DMS153 treated with DMSO at 0.1 percent for 48 hours (cell line): ENCODE data around the gene PTMA.
"Not testable (repeated sequence)": the region's sequence is repeated elsewhere in the genome, so short reads cannot be mapped to it uniquely, and the experiment has no call there.

Experiments
- DNase-seq: peaks from one replicate; lab custom pipeline; 2025; ENCODE audit not compliant: unreplicated experiment; lab: John Stamatoyannopoulos, UW

PTMA gene

DNA sequence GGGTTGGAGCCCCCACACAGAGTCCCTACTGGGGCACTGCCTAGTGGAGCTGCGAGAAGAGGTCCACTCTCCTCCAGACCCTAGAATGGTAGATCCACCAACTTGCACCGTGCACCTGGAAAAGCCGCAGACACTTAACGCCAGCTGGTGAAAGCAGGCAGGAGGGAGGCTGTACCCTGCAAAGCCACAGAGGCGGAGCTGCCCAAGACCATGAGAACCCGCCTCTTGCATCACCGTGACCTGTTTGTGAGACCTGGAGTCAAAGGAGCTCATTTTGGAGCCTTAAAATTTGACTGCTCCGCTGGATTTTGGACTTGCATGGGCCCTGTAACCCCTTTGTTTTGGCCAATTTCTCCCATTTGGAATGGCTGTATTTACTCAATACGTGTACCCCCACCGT is 40.7 kb downstream of the PTMA start:
- not testable (repeated sequence) for DNase-seq

DNA sequence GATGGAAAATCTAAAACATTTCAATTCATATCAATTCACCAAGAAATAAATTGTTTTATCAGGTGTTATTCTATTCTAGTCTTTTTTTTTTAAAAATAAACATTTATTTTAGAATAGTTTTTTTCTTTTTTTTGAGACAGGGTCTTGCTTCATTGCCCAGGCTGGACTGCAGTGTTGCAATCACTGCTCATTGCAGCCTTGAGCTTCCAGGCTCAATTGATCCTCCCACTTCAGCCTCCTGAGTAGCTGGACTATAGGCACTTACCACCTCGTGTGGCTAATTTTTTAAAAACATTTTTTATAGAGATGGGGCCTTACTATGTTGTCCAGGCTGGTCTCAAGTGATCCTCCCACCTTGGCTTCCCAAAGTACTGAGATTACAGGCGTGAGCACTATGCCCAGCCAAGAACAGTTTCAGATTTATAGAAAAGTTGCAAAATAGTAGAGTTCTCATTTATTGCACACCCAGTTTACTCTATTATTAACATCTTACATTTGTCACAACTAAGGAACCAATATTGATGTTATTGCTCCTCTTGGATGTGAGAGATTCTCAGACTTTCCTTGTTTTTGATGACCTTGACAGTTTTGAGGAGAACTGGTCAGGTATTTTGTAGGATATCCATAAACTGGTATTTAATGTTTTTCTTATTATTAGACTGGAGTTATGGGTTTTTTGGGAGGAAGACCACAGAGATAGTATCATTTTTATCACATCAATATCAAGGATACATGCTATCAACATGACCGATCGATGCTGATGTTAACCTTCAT is 42.9 kb downstream of the PTMA start:
- no peak for DNase-seq

DNA sequence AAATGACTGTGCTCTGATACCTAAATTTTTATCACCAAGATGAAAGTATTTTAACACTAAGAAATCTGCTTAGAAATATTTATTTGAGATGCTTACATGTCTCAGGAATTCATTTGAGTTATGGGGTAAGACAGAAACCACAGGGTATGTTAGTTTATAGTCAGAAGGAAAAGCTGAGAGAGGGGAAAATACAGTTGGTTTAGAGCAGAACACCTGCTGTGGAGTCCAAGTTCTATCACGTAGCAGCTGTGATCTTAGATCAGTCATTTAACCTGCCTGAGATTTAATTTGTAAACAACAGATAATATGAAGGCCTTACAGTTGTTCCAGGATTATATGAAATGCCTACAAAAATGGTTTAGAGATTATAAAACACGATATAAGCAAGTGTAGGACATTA is 43.7 kb downstream of the PTMA start:
- no peak for DNase-seq

DNA sequence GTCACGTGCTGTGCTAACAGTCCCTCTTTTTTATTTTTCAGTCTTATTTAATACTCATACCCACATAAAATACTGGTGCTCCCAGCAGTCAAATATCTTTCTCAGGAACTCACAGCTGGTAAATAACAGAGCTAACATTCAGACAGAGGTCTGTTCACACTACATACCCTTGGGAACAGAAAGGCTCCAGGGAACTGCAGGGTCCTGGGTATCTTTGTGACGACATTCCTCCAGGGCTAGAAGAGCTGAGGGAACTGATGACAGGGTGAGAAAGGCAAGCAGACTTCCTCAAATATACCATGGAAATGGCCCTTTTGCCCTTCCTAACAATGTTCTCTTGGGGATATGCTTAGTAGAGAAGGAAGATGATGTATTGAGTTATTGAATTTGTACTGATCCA is 53.4 kb downstream of the PTMA start:
- no peak for DNase-seq
